IMR-90 (cell line): ENCODE data around the gene ANTXR1. TPM values are rescaled to one million over a fixed set of nuclear protein-coding genes. Genes with fewer than 3 reads are reported as not detected.

Experiments
- ATAC-seq: fragments of 200-7000 bp; cut with Tn5 transposase; 2 replicates; pipeline ENCODE4 v1.9.1; 2020; ENCODE audit warnings: low read depth, mild to moderate bottlenecking, moderate library complexity
- BruUV-seq: library from RNA; stranded (reverse); fragments of 400-500 nt; replicated peaks from 2 replicates; lab custom pipeline; 2021; lab: Mats Ljungman, UMichigan
- CTCF ChIA-PET: fragments of 300-600 bp; formaldehyde crosslinking; extraction: SDS; loops from one replicate; lab custom pipeline; 2021; ENCODE audit warnings: antibody characterized with exemption; lab: Yijun Ruan, JAX
- POLR2A ChIA-PET: fragments of 300-600 bp; sonication (Branson Sonifier 250); formaldehyde crosslinking; loops from one replicate; lab custom pipeline; 2022; ENCODE audit warnings: antibody characterized with exemption; ENCODE audit not compliant: unreplicated experiment; lab: Charles Lee
- DNase-seq: peaks from one replicate; pipeline ENCODE4 v3.0.0; 2013
- H2AFZ ChIP-seq: replicated peaks from 2 replicates; pipeline ENCODE3; 2013; ENCODE audit warnings: low read length, mild to moderate bottlenecking; ENCODE audit not compliant: poor library complexity
- H2AK5ac ChIP-seq: 2 replicates; pipeline ENCODE4 v1.6.1; 2013; ENCODE audit warnings: low read depth, low read length, inconsistent platforms
- H2AK9ac ChIP-seq: replicated peaks from 2 replicates; pipeline ENCODE3; 2013; ENCODE audit warnings: mild to moderate bottlenecking, low read depth, low read length, moderate library complexity; ENCODE audit not compliant: poor library complexity
- H2BK120ac ChIP-seq: 2 replicates; pipeline ENCODE4 v1.6.1; 2013; ENCODE audit warnings: low read depth, low read length, inconsistent platforms
- H2BK15ac ChIP-seq: 3 replicates; pipeline ENCODE4 v1.6.1; 2013; ENCODE audit warnings: low read depth, low read length, inconsistent platforms
- H2BK20ac ChIP-seq: 2 replicates; pipeline ENCODE4 v1.6.1; 2013; ENCODE audit warnings: low read depth, mild to moderate bottlenecking, inconsistent platforms, low read length, moderate library complexity
- H2BK5ac ChIP-seq: 2 replicates; pipeline ENCODE4 v1.6.1; 2013; ENCODE audit warnings: mild to moderate bottlenecking, low read depth, low read length, inconsistent platforms; ENCODE audit not compliant: poor library complexity, severe bottlenecking
- H3K14ac ChIP-seq: replicated peaks from 2 replicates; pipeline ENCODE4 v1.6.1; 2013; ENCODE audit warnings: low read depth, low read length, inconsistent platforms
- H3K18ac ChIP-seq: 2 replicates; pipeline ENCODE4 v1.6.1; 2013; ENCODE audit warnings: low read depth, low read length, control low read depth
- H3K23ac ChIP-seq: 2 replicates; pipeline ENCODE4 v1.6.1; 2013; ENCODE audit warnings: low read depth, low read length, inconsistent platforms
- H3K27ac ChIP-seq: 2 replicates; pipeline ENCODE4 v1.5.1; 2013; ENCODE audit warnings: mild to moderate bottlenecking, control low read depth, low read length; ENCODE audit not compliant: insufficient read depth
- H3K27me3 ChIP-seq: 2 replicates; pipeline ENCODE4 v1.6.1; 2013; ENCODE audit warnings: low read length; ENCODE audit not compliant: control insufficient read depth, insufficient read depth
- H3K36me3 ChIP-seq: 2 replicates; pipeline ENCODE4 v1.6.1; 2013; ENCODE audit warnings: low read length, mixed read lengths; ENCODE audit not compliant: control insufficient read depth, insufficient read depth
- H3K4ac ChIP-seq: 2 replicates; pipeline ENCODE4 v1.6.1; 2013; ENCODE audit warnings: low read depth, low read length, inconsistent platforms
- H3K4me1 ChIP-seq: 2 replicates; pipeline ENCODE4 v1.6.1; 2013; ENCODE audit warnings: low read length, mixed read lengths; ENCODE audit not compliant: control insufficient read depth, insufficient read depth
- H3K4me2 ChIP-seq: 2 replicates; pipeline ENCODE4 v1.6.1; 2013; ENCODE audit warnings: low read depth, mild to moderate bottlenecking, control low read depth, low read length, moderate library complexity
- H3K4me3 ChIP-seq: 2 replicates; pipeline ENCODE4 v1.5.1; 2013; ENCODE audit warnings: low read depth, mild to moderate bottlenecking, control low read depth, low read length, moderate library complexity; ENCODE audit not compliant: insufficient read depth
- H3K56ac ChIP-seq: 2 replicates; pipeline ENCODE4 v1.6.1; 2013; ENCODE audit warnings: low read length, inconsistent platforms; ENCODE audit not compliant: insufficient read depth; ENCODE audit errors: extremely low read depth
- H3K79me1 ChIP-seq, 2 experiments: 2 replicates each; pipeline ENCODE4 v1.6.1; 2013; ENCODE audit warnings: low read length in 2 of 2, inconsistent platforms in 1 of 2, low read depth in 1 of 2
- H3K9ac ChIP-seq: 2 replicates; pipeline ENCODE4 v1.6.1; 2013; ENCODE audit warnings: low read depth, low read length, control low read depth
- H3K9me1 ChIP-seq: 2 replicates; pipeline ENCODE4 v1.6.1; 2013; ENCODE audit warnings: low read length, inconsistent platforms; ENCODE audit not compliant: insufficient read depth
- H3K9me3 ChIP-seq: 2 replicates; pipeline ENCODE4 v1.6.1; 2013; ENCODE audit warnings: low read length; ENCODE audit not compliant: control insufficient read depth, insufficient read depth
- H4K20me1 ChIP-seq: 2 replicates; pipeline ENCODE4 v1.6.1; 2013; ENCODE audit warnings: low read length, inconsistent platforms; ENCODE audit not compliant: insufficient read depth
- H4K5ac ChIP-seq: 2 replicates; pipeline ENCODE4 v1.6.1; 2013; ENCODE audit warnings: mild to moderate bottlenecking, low read depth, low read length, control low read depth
- H4K8ac ChIP-seq, 2 experiments: 2 replicates each; pipeline ENCODE4 v1.6.1; 2013; ENCODE audit warnings: low read depth in 2 of 2, low read length in 2 of 2, control low read depth in 1 of 2, inconsistent platforms in 1 of 2
- H4K91ac ChIP-seq: 2 replicates; pipeline ENCODE4 v1.6.1; 2013; ENCODE audit warnings: low read depth, low read length, inconsistent platforms; ENCODE audit not compliant: insufficient read depth
- BHLHE40 ChIP-seq: fragments of 150-350 bp; IDR thresholded peaks from 2 replicates; pipeline ENCODE4 v1.6.1; 2016; ENCODE audit warnings: mild to moderate bottlenecking, low read depth, low read length
- CEBPB ChIP-seq: IDR thresholded peaks from 2 replicates; pipeline ENCODE4 v1.6.1; 2012; ENCODE audit warnings: low read depth, low read length, improper control_type of control experiment
- CTCF ChIP-seq: conservative IDR thresholded peaks from 2 replicates; pipeline ENCODE4 v1.5.1; 2012; ENCODE audit warnings: mild to moderate bottlenecking, low read depth, low read length, improper control_type of control experiment
- ELK1 ChIP-seq: fragments of 150-350 bp; IDR thresholded peaks from 2 replicates; pipeline ENCODE4 v1.6.1; 2016; ENCODE audit warnings: low read depth, mild to moderate bottlenecking, low read length, moderate library complexity, borderline replicate concordance
- FOS ChIP-seq: fragments of 150-350 bp; IDR thresholded peaks from 2 replicates; pipeline ENCODE4 v1.6.1; 2016; ENCODE audit warnings: low read depth, low read length
- MAFK ChIP-seq: IDR thresholded peaks from 2 replicates; pipeline ENCODE4 v1.6.1; 2012; ENCODE audit warnings: low read depth, low read length, improper control_type of control experiment
- MAZ ChIP-seq: IDR thresholded peaks from 2 replicates; pipeline ENCODE4 v1.6.1; 2012; ENCODE audit warnings: low read depth, mild to moderate bottlenecking, low read length, improper control_type of control experiment, moderate library complexity, borderline replicate concordance
- MXI1 ChIP-seq: IDR thresholded peaks from 2 replicates; pipeline ENCODE4 v1.6.1; 2012; ENCODE audit warnings: low read depth, mild to moderate bottlenecking, low read length, moderate library complexity, borderline replicate concordance
- NFE2L2 ChIP-seq: fragments of 150-350 bp; IDR thresholded peaks from 2 replicates; pipeline ENCODE4 v1.6.1; 2016; ENCODE audit warnings: low read depth, mild to moderate bottlenecking, low read length
- POLR2A ChIP-seq: IDR thresholded peaks from 2 replicates; pipeline ENCODE4 v1.6.1; 2012; ENCODE audit warnings: mild to moderate bottlenecking, low read depth, low read length
- RAD21 ChIP-seq: IDR thresholded peaks from 2 replicates; pipeline ENCODE4 v1.6.1; 2012; ENCODE audit warnings: low read length, improper control_type of control experiment
- RCOR1 ChIP-seq: IDR thresholded peaks from 2 replicates; pipeline ENCODE4 v1.6.1; 2012; ENCODE audit warnings: mild to moderate bottlenecking, low read length, improper control_type of control experiment; ENCODE audit not compliant: insufficient replicate concordance
- RFX5 ChIP-seq: IDR thresholded peaks from 2 replicates; pipeline ENCODE4 v1.8.0; 2012; ENCODE audit warnings: low read depth, mild to moderate bottlenecking, low read length, moderate library complexity
- SMC3 ChIP-seq: fragments of 150-350 bp; IDR thresholded peaks from 2 replicates; pipeline ENCODE4 v1.6.1; 2016; ENCODE audit warnings: low read depth, mild to moderate bottlenecking, antibody characterized with exemption, low read length, moderate library complexity
- USF2 ChIP-seq: fragments of 150-350 bp; IDR thresholded peaks from 2 replicates; pipeline ENCODE4 v1.6.1; 2017; ENCODE audit warnings: mild to moderate bottlenecking, antibody characterized with exemption, low read length, low read depth
- WGBS, 2 experiments: methylation state at CpG; one replicate each; pipeline versions ENCODE4 v1.1.5 to v1.1.7; 2013; ENCODE audit warnings: missing lambda C conversion rate in 2 of 2; ENCODE audit not compliant: insufficient read length in 1 of 2; ENCODE audit errors: extremely low coverage in 2 of 2; 5-methylcytosine and 5-hydroxymethylcytosine counted together
- dilution Hi-C: fragments of 300-500 bp; cut with HindIII; formaldehyde crosslinking; loops from one replicate; pipeline ENCODE4 v1.14.3; 2018; ENCODE audit warnings: low sequenced_read_pairs; ENCODE audit not compliant: unreplicated experiment
- in situ Hi-C: fragments of 300-500 bp; cut with MboI; formaldehyde crosslinking; loops from 3 replicates; pipeline ENCODE4 v1.14.3; 2019; ENCODE audit warnings: low sequenced_read_pairs, inconsistent platforms, mixed read lengths
- intact Hi-C: fragments of 100-400 bp; cut with micrococcal nuclease; formaldehyde crosslinking; loops from 2 replicates; pipeline ENCODE4 v1.10.0; 2022
- polyA plus RNA-seq, 3 experiments: library from polyadenylated mRNA; depleted of rRNA; stranded (reverse); fragments of >200 nt; gene quantifications; 2 replicates each; pipeline ENCODE4 v1.2.3, GENCODE V29; 2012; ENCODE audit warnings: low replicate concordance in 1 of 3
- total RNA-seq: library from RNA; depleted of rRNA; stranded (reverse); fragments of >200 nt; gene quantifications from 2 replicates; pipeline ENCODE4 v1.2.3, GENCODE V29; 2012

The ANTXR1 gene
- total and polyA plus RNA-seq, 2 of the 4 experiments (the other 2 are of a cell fraction) = 27.2 to 36.9 TPM

GRCh38 chr2:69070969-69071368, 58.0 kb downstream of the ANTXR1 start:
- Histone ChIP-seq H3K4ac (no peak overlapping the region), H3K23ac (no peak overlapping the region), H2AK5ac (no peak overlapping the region), H3K79me1 (peaks cover 15 to 64% of the 10 kb centered on the region in 2 experiments; a peak in 3 of 4 replicates), H3K27ac (no peak overlapping the region), H3K14ac (no peak overlapping the region), H2BK120ac (no peak overlapping the region), H3K9me3 (no peaks in the 10 kb centered on the region), H3K18ac (no peak overlapping the region), H4K8ac (no peak overlapping the region), H4K91ac (no peak overlapping the region), H2BK15ac (no peak overlapping the region), H2BK5ac (no peak overlapping the region), H3K4me3 (no peak overlapping the region), H3K27me3 (no peaks in the 10 kb centered on the region), H3K56ac (no peak overlapping the region), H4K20me1 (peaks cover 14% of the 10 kb centered on the region; the same call in 1 of the 2 replicates), H4K5ac (no peak overlapping the region), H2BK20ac (no peak overlapping the region), H3K4me1 (peaks cover 2% of the 10 kb centered on the region; the same call in 1 of the 2 replicates), H2AFZ (no peak overlapping the region), H2AK9ac (no peak overlapping the region), H3K9ac (no peak overlapping the region), H3K36me3 (peaks cover 38% of the 10 kb centered on the region), H3K4me2 (no peak overlapping the region), H3K9me1 (peaks cover 2% of the 10 kb centered on the region; the same call in 1 of the 2 replicates)
- in situ Hi-C loops = no loop called here
- ATAC-seq (no peak), DNase-seq (no peak)
- ChIA-PET POLR2A (no interaction called here), CTCF (interaction anchor here (0.6 kb wide), 1 partner anchor 864 kb away, joined by 3 read pairs; no protein-coding TSS in a partner anchor)
- WGBS, 2 experiments = 100% methylated on average over 1 of the region's 3 CpGs; no CpG with 5 or more reads in 1 of the 2 experiments
- dilution Hi-C loops = no loop called here
- intact Hi-C loops = no loop called here
- TF ChIP-seq MXI1 (no peak), CTCF (no peak), RCOR1 (no peak), RAD21 (no peak), MAFK (no peak), USF2 (no peak), POLR2A (no peak), RFX5 (no peak), MAZ (no peak), CEBPB (no peak), ELK1 (no peak), FOS (no peak), BHLHE40 (no peak), SMC3 (no peak), NFE2L2 (no peak)
- no TSS peak for BruUV-seq
